H1 (cell line): ENCODE results near the gene GRIA3. TPM values are rescaled to one million over a fixed set of nuclear protein-coding genes. Genes with fewer than 3 reads are reported as not detected.

Source experiments
- CTCF ChIA-PET: fragments of 300-600 bp; sonication (Branson Sonifier 250); formaldehyde crosslinking; loops from one replicate; lab custom pipeline; 2021; ENCODE audit not compliant: partially characterized antibody; lab: Charles Lee
- POLR2A ChIA-PET: fragments of 300-600 bp; sonication (Branson Sonifier 250); formaldehyde crosslinking; loops from one replicate; lab custom pipeline; 2021; ENCODE audit warnings: inconsistent platforms; ENCODE audit not compliant: partially characterized antibody; lab: Charles Lee
- DNase-seq, 2 experiments: peaks; one replicate each; pipeline versions ENCODE4 v3.0.0 to v3.0.0-alpha.2; 2010 to 2022; ENCODE audit warnings: low spot score in 2 of 2, low read depth in 1 of 2, mixed read lengths in 1 of 2
- FAIRE-seq: peaks from 2 replicates; lab custom pipeline; 2011; peaks lifted over from hg19 to GRCh38; lab: Jason Lieb, UNC
- H2AFZ ChIP-seq: 2 replicates; pipeline ENCODE4 v1.8.1; 2012; ENCODE audit warnings: low read length, inconsistent platforms
- H2AK5ac ChIP-seq: 2 replicates; pipeline ENCODE4 v1.6.1; 2013; ENCODE audit warnings: low read depth, low read length
- H2BK120ac ChIP-seq: replicated peaks from 2 replicates; pipeline ENCODE3; 2013; ENCODE audit warnings: low read depth, low read length, inconsistent platforms
- H2BK12ac ChIP-seq: 2 replicates; pipeline ENCODE4 v1.6.1; 2013; ENCODE audit warnings: low read depth, low read length
- H2BK15ac ChIP-seq: 2 replicates; pipeline ENCODE4 v1.6.1; 2013; ENCODE audit warnings: low read length
- H2BK20ac ChIP-seq: 2 replicates; pipeline ENCODE4 v1.6.1; 2013; ENCODE audit warnings: low read length
- H2BK5ac ChIP-seq: 2 replicates; pipeline ENCODE4 v1.6.1; 2013; ENCODE audit warnings: low read depth, low read length
- H3K14ac ChIP-seq: 2 replicates; pipeline ENCODE4 v1.6.1; 2013; ENCODE audit warnings: inconsistent platforms; ENCODE audit not compliant: insufficient read length
- H3K18ac ChIP-seq: 2 replicates; pipeline ENCODE4 v1.6.1; 2013; ENCODE audit warnings: low read length; ENCODE audit errors: extremely low read depth
- H3K23ac ChIP-seq: 2 replicates; pipeline ENCODE4 v1.6.1; 2013; ENCODE audit warnings: inconsistent platforms; ENCODE audit not compliant: insufficient read length
- H3K23me2 ChIP-seq: 2 replicates; pipeline ENCODE4 v1.6.1; 2013; ENCODE audit warnings: low read depth, low read length
- H3K27ac ChIP-seq: 2 replicates; pipeline ENCODE4 v1.6.1; 2011; ENCODE audit warnings: low read depth, low read length, inconsistent platforms
- H3K27me3 ChIP-seq, 4 experiments: replicated peaks in 1 of 4; 1 replicate in 1 of 4; 2 replicates in 3 of 4; pipeline versions ENCODE4 v1.6.1 to v1.8.1; 2011 to 2013; ENCODE audit warnings: low read length in 3 of 4, mild to moderate bottlenecking in 3 of 4, inconsistent platforms in 2 of 4, mixed read lengths in 2 of 4, moderate library complexity in 1 of 4; ENCODE audit not compliant: control insufficient read depth in 3 of 4, insufficient read depth in 3 of 4; ENCODE audit errors: extremely low read depth in 1 of 4
- H3K36me3 ChIP-seq, 4 experiments: 2 replicates each; pipeline versions ENCODE4 v1.6.1 to v1.8.1; 2011 to 2013; ENCODE audit warnings: mild to moderate bottlenecking in 4 of 4, low read length in 3 of 4, moderate library complexity in 2 of 4, control low read depth in 1 of 4, inconsistent platforms in 1 of 4; ENCODE audit not compliant: insufficient read depth in 4 of 4, control insufficient read depth in 2 of 4
- H3K4ac ChIP-seq: replicated peaks from 2 replicates; pipeline ENCODE3; 2013; ENCODE audit warnings: low read length, low read depth, mixed read lengths, inconsistent platforms; ENCODE audit not compliant: insufficient read length
- H3K4me1 ChIP-seq, 4 experiments: replicated peaks in 1 of 4; 1 replicate in 1 of 4; 2 replicates in 3 of 4; pipeline versions ENCODE4 v1.6.1 to v1.8.1; 2011 to 2013; ENCODE audit warnings: low read length in 3 of 4, inconsistent platforms in 2 of 4, mixed read lengths in 1 of 4; ENCODE audit not compliant: insufficient read depth in 4 of 4, control insufficient read depth in 3 of 4
- H3K4me2 ChIP-seq, 2 experiments: 2 replicates each; pipeline versions ENCODE4 v1.6.1 to v1.8.1; 2011 to 2013; ENCODE audit warnings: low read depth in 2 of 2, low read length in 2 of 2, control low read depth in 1 of 2, inconsistent platforms in 1 of 2, mild to moderate bottlenecking in 1 of 2; ENCODE audit not compliant: insufficient read depth in 1 of 2
- H3K4me3 ChIP-seq, 4 experiments: fragments of 200-600, 300-600 bp in 1 of 4; sonication (generic), shearing (Covaris generic), sonication (Bioruptor Twin) in 1 of 4; 2 replicates each; pipeline versions ENCODE4 v1.5.1 to v1.8.1; 2011 to 2016; ENCODE audit warnings: low read length in 4 of 4, low read depth in 3 of 4, control low read depth in 2 of 4, inconsistent platforms in 2 of 4, mild to moderate bottlenecking in 2 of 4, mixed read lengths in 1 of 4, moderate library complexity in 1 of 4; ENCODE audit not compliant: insufficient read depth in 2 of 4; ENCODE audit errors: extremely low read depth in 1 of 4
- H3K56ac ChIP-seq: replicated peaks from 2 replicates; pipeline ENCODE3; 2013; ENCODE audit warnings: low read depth, mild to moderate bottlenecking, mixed read lengths, low read length, inconsistent platforms; ENCODE audit not compliant: insufficient read length
- H3K79me1 ChIP-seq: 2 replicates; pipeline ENCODE4 v1.6.1; 2013; ENCODE audit warnings: low read depth, low read length, control low read depth
- H3K79me2 ChIP-seq, 2 experiments: 2 replicates each; pipeline versions ENCODE4 v1.6.1 to v1.8.1; 2012 to 2013; ENCODE audit warnings: low read length in 2 of 2, mild to moderate bottlenecking in 2 of 2, inconsistent platforms in 1 of 2; ENCODE audit not compliant: insufficient read depth in 2 of 2, control insufficient read depth in 1 of 2
- H3K9ac ChIP-seq, 4 experiments: replicated peaks in 1 of 4; 1 replicate in 1 of 4; 2 replicates in 3 of 4; pipeline versions ENCODE4 v1.6.1 to v1.8.1; 2011 to 2013; ENCODE audit warnings: low read depth in 3 of 4, low read length in 3 of 4, control low read depth in 2 of 4, mild to moderate bottlenecking in 2 of 4, moderate library complexity in 2 of 4, inconsistent platforms in 1 of 4; ENCODE audit errors: extremely low read depth in 1 of 4
- H3K9me3 ChIP-seq, 2 experiments: 2 replicates each; pipeline versions ENCODE4 v1.6.1 to v1.8.1; 2012 to 2013; ENCODE audit warnings: mild to moderate bottlenecking in 2 of 2, moderate library complexity in 2 of 2, control low read depth in 1 of 2, inconsistent platforms in 1 of 2, low read depth in 1 of 2, low read length in 1 of 2, mixed read lengths in 1 of 2; ENCODE audit not compliant: insufficient read depth in 2 of 2
- H4K20me1 ChIP-seq, 2 experiments: replicated peaks in 1 of 2; 2 replicates each; pipeline versions ENCODE3 to v1.8.1; 2011 to 2013; ENCODE audit warnings: inconsistent platforms in 2 of 2, low read length in 2 of 2, mild to moderate bottlenecking in 1 of 2; ENCODE audit not compliant: insufficient read depth in 2 of 2, control insufficient read depth in 1 of 2
- H4K5ac ChIP-seq: 2 replicates; pipeline ENCODE4 v1.6.1; 2013; ENCODE audit warnings: low read length, low read depth, mixed read lengths, inconsistent platforms; ENCODE audit not compliant: insufficient read length
- H4K8ac ChIP-seq: 2 replicates; pipeline ENCODE4 v1.8.0; 2013; ENCODE audit warnings: mild to moderate bottlenecking, moderate library complexity, low read length, inconsistent platforms; ENCODE audit not compliant: insufficient read depth; ENCODE audit errors: extremely low read depth
- H4K91ac ChIP-seq: replicated peaks from 2 replicates; pipeline ENCODE3; 2013; ENCODE audit warnings: low read length, mixed read lengths, inconsistent platforms; ENCODE audit not compliant: insufficient read length
- CBX8 ChIP-seq: fragments of 300-800, 300-1000 bp; sonication (generic); IDR thresholded peaks from 2 replicates; pipeline ENCODE4 v1.7.1; 2016; ENCODE audit warnings: low read depth, low read length, borderline replicate concordance
- CEBPB ChIP-seq: IDR thresholded peaks from 2 replicates; pipeline ENCODE4 v1.6.1; 2012; ENCODE audit warnings: low read depth, low read length
- CHD2 ChIP-seq: IDR thresholded peaks from 2 replicates; pipeline ENCODE4 v1.6.1; 2012; ENCODE audit warnings: low read length, improper control_type of control experiment
- EGR1 ChIP-seq: IDR thresholded peaks from 2 replicates; pipeline ENCODE4 v1.6.1; 2011; ENCODE audit warnings: low read depth, low read length, borderline replicate concordance
- FOSL1 ChIP-seq: IDR thresholded peaks from 2 replicates; pipeline ENCODE4 v1.6.1; 2011; ENCODE audit warnings: mild to moderate bottlenecking, low read depth, low read length, moderate library complexity; ENCODE audit not compliant: insufficient read depth
- HDAC6 ChIP-seq: IDR thresholded peaks from one replicate; pipeline ENCODE4 v1.7.1; 2012; ENCODE audit warnings: low read depth, mild to moderate bottlenecking, inconsistent platforms, low read length, moderate library complexity
- MAFK ChIP-seq: IDR thresholded peaks from 2 replicates; pipeline ENCODE4 v1.6.1; 2012; ENCODE audit warnings: low read depth, mild to moderate bottlenecking, improper control_type of control experiment, low read length
- NRF1 ChIP-seq: IDR thresholded peaks from 2 replicates; pipeline ENCODE4 v1.6.1; 2011; ENCODE audit warnings: mild to moderate bottlenecking, low read depth, low read length, improper control_type of control experiment
- PHF8 ChIP-seq: fragments of 200-600 bp; sonication (generic); conservative IDR thresholded peaks from 2 replicates; pipeline ENCODE4 v1.7.1; 2012; ENCODE audit warnings: low read depth, mild to moderate bottlenecking, inconsistent platforms, low read length, moderate library complexity
- RBBP5 ChIP-seq: IDR thresholded peaks from 2 replicates; pipeline ENCODE4 v1.7.1; 2012; ENCODE audit warnings: low read depth, mild to moderate bottlenecking, inconsistent platforms, low read length, moderate library complexity, borderline replicate concordance
- SP1 ChIP-seq: IDR thresholded peaks from 2 replicates; pipeline ENCODE4 v1.6.1; 2011; ENCODE audit warnings: low read depth, low read length
- WGBS, 2 experiments: shearing (Covaris generic) in 1 of 2; methylation state at CpG; one replicate each; pipeline versions ENCODE4 v1.1.6 to v1.1.7; 2013 to 2015; ENCODE audit warnings: low lambda C conversion rate in 2 of 2, mixed read lengths in 2 of 2, inconsistent platforms in 1 of 2, low coverage in 1 of 2, missing lambda C conversion rate in 1 of 2; ENCODE audit not compliant: insufficient replicate concordance in 2 of 2, insufficient coverage in 1 of 2, insufficient read length in 1 of 2; ENCODE audit errors: extremely low coverage in 1 of 2, missing lambda C conversion rate in 1 of 2; 5-methylcytosine and 5-hydroxymethylcytosine counted together
- polyA plus RNA-seq, 7 experiments: library from polyadenylated mRNA; depleted of rRNA in 3 of 7; stranded (reverse) in 5 of 7; unstranded in 2 of 7; fragments of >200 nt in 5 of 7; fragments of 200-250 nt in 2 of 7; gene quantifications; 1 replicate in 5 of 7; 2 replicates in 1 of 7; 4 replicates in 1 of 7; pipeline versions ENCODE4 v1.2.1 to v1.2.3, GENCODE V29; 2011 to 2013; ENCODE audit warnings: missing spikeins in 2 of 7, mixed read lengths in 2 of 7
- total RNA-seq: library from RNA; stranded (reverse); fragmentation: NEBNext Ultra II Directional; extraction: Animal tissue kit (Norgen Biotek cat#: 25700); gene quantifications from 2 replicates; pipeline ENCODE4 v1.2.1, GENCODE V29; 2021

The GRIA3 gene
- total and polyA plus RNA-seq, 2 of the 8 experiments (the other 6 are each of a cell fraction or from before 2014, with no cell fraction given), result 2.6 to 3.0 TPM

GRCh38 chrX:123153846-123154335, 30.2 kb upstream of the GRIA3 start:
- H4K20me1 ChIP-seq, result no peaks in the 10 kb centered on the region

More at GRCh38 chrX:123153846-123154335, 30.2 kb upstream of the GRIA3 start:
- Histone ChIP-seq H3K23me2 (no peaks in the 10 kb centered on the region), H3K79me1 (no peaks in the 10 kb centered on the region), H3K79me2 (no peaks in the 10 kb centered on the region), H3K9ac (no peak overlapping the region), H4K91ac (no peak overlapping the region), H2BK5ac (no peak overlapping the region), H3K9me3 (no peaks in the 10 kb centered on the region), H3K56ac (no peak overlapping the region), H2AK5ac (no peak overlapping the region), H3K23ac (no peak overlapping the region), H2BK120ac (no peak overlapping the region), H3K27ac (no peak overlapping the region), H2BK20ac (no peak overlapping the region), H3K4me3 (no peak overlapping the region), H2BK12ac (no peak overlapping the region), H3K14ac (no peak overlapping the region), H4K8ac (no peak overlapping the region), H3K36me3 (no peaks in the 10 kb centered on the region), H3K4me1 (no peaks in the 10 kb centered on the region), H4K5ac (no peak overlapping the region), H3K4ac (no peak overlapping the region), H3K4me2 (no peak overlapping the region), H2BK15ac (no peak overlapping the region), H3K27me3 (no peaks in the 10 kb centered on the region), H3K18ac (no peak overlapping the region), H2AFZ (no peak overlapping the region)
- POLR2A ChIA-PET, result no interaction called here
- FAIRE-seq, result no peak
- WGBS, 2 experiments, result 90% methylated on average over 7 of the region's 7 CpGs; no CpG with 5 or more reads in 1 of the 2 experiments
- TF ChIP-seq HDAC6, result no peak
- no peak for TF ChIP-seq CBX8
- TF ChIP-seq RBBP5, result no peak
- no peak for TF ChIP-seq MAFK
- TF ChIP-seq SP1, result no peak
- TF ChIP-seq FOSL1, result no peak
- no peak for TF ChIP-seq PHF8
- no peak for TF ChIP-seq CEBPB
- TF ChIP-seq EGR1, result no peak
- TF ChIP-seq NRF1, result no peak
- TF ChIP-seq CHD2, result no peak
- DNase-seq, result no peak
- CTCF ChIA-PET, result no interaction called here
